Ectodermal cell (in vitro differentiated cells): Measurements from ENCODE around the gene AKR1E2.

Experiments used
- H3K27ac ChIP-seq: 2 replicates; pipeline ENCODE4 v1.7.0; 2013; ENCODE audit warnings: mild to moderate bottlenecking, low read depth, low read length; ENCODE audit not compliant: insufficient read depth, poor library complexity, severe bottlenecking
- H3K27me3 ChIP-seq: 2 replicates; pipeline ENCODE4 v1.7.0; 2013; ENCODE audit warnings: mild to moderate bottlenecking, low read length; ENCODE audit not compliant: insufficient read depth, control insufficient read depth, poor library complexity, severe bottlenecking
- H3K36me3 ChIP-seq: one replicate; pipeline ENCODE4 v1.7.0; 2013; ENCODE audit warnings: low read length; ENCODE audit not compliant: control insufficient read depth, insufficient read depth
- H3K4me1 ChIP-seq: one replicate; pipeline ENCODE4 v1.7.0; 2013; ENCODE audit warnings: low read length; ENCODE audit not compliant: control insufficient read depth, insufficient read depth
- H3K4me3 ChIP-seq: 2 replicates; pipeline ENCODE4 v1.7.0; 2013; ENCODE audit warnings: low read depth, low read length, control low read depth; ENCODE audit not compliant: insufficient read depth
- H3K9me3 ChIP-seq: 2 replicates; pipeline ENCODE4 v1.7.0; 2013; ENCODE audit warnings: mild to moderate bottlenecking, low read length, moderate library complexity; ENCODE audit not compliant: control insufficient read depth
- WGBS, 2 experiments: methylation state at CpG; one replicate each; pipeline ENCODE4 v1.1.7; 2013; ENCODE audit warnings: missing lambda C conversion rate in 2 of 2; 5-methylcytosine and 5-hydroxymethylcytosine counted together

Gene AKR1E2

DNA sequence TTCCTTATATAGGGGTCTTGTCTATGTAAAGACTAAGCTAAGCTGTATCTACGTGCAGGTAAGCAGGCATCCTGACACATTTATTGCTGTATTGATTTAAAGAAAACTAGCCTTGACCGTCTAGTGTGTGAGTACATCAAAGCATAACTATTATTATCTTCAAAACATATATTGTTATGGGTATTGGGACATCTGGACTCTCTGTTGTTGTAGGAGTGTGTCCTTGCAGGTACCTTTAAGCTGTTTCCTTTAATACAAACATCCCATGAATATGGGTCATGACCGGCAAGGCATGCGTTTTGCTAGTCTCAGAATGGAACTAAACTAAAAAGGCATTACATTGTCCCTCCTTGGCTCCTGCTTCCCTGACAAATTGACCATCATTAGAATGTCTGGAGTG, 35.1 kb upstream of the AKR1E2 start:
- Histone ChIP-seq H3K4me1 (no peaks in the 10 kb centered on the region), H3K27me3 (no peaks in the 10 kb centered on the region), H3K9me3 (no peaks in the 10 kb centered on the region), H3K4me3 (no peak overlapping the region), H3K27ac (no peak overlapping the region), H3K36me3 (no peaks in the 10 kb centered on the region)
- 96 to 100% methylated on average over 3 of the region's 4 CpGs for WGBS, 2 experiments

DNA sequence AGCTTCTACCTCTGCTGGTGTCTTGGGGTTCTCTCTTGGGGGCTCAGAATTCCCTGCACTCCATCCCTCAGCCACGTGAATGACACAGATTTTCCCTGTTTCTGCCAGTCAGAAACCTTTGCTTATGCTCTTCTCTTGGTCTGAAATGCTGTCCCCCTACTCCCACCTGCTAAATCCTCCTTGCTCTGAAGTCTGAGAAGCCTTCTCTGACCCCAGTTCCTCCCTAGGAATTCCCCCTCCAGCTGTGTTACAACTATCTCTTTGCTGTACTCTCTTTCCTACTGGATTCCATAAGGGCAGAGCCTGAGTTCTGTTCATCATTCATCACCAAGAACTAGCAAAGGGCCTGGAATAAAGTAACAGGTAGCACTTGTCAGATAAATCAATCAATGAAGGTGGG, 33.6 kb upstream of the AKR1E2 start:
- no peaks in the 10 kb centered on the region for H3K4me1 ChIP-seq
- H3K27ac ChIP-seq: no peak overlapping the region
- H3K36me3 ChIP-seq: no peaks in the 10 kb centered on the region
- no peaks in the 10 kb centered on the region for H3K27me3 ChIP-seq
- H3K4me3 ChIP-seq: no peak overlapping the region
- WGBS, 2 experiments: 47 to 63% methylated on average over 1 of the region's 1 CpG
- no peaks in the 10 kb centered on the region for H3K9me3 ChIP-seq

DNA sequence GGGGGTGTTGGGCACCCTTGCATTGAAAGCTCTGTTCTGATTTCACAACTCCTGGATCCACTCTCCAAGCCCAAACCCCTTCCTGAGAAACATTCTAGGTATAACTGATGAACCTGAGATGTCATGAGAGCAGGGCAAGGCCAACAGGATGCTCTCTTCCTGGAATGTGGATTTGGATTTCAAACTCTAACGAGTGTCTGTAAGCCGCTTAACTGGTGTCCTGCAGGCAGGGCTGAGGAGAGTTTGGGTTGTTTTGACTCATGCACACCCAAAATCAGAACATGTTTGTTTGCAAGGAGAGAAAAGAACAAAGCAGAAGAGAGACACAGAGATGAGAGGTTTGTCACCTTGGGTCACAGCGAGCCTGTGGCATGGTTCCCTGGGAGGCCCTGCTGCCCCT, 24.6 kb upstream of the AKR1E2 start:
- WGBS, 2 experiments: 72 to 78% methylated on average over 3 of the region's 3 CpGs
- Histone ChIP-seq H3K4me3 (no peak overlapping the region), H3K4me1 (peaks cover 3% of the 10 kb centered on the region), H3K36me3 (no peaks in the 10 kb centered on the region), H3K27ac (no peak overlapping the region), H3K9me3 (no peaks in the 10 kb centered on the region), H3K27me3 (no peaks in the 10 kb centered on the region)

DNA sequence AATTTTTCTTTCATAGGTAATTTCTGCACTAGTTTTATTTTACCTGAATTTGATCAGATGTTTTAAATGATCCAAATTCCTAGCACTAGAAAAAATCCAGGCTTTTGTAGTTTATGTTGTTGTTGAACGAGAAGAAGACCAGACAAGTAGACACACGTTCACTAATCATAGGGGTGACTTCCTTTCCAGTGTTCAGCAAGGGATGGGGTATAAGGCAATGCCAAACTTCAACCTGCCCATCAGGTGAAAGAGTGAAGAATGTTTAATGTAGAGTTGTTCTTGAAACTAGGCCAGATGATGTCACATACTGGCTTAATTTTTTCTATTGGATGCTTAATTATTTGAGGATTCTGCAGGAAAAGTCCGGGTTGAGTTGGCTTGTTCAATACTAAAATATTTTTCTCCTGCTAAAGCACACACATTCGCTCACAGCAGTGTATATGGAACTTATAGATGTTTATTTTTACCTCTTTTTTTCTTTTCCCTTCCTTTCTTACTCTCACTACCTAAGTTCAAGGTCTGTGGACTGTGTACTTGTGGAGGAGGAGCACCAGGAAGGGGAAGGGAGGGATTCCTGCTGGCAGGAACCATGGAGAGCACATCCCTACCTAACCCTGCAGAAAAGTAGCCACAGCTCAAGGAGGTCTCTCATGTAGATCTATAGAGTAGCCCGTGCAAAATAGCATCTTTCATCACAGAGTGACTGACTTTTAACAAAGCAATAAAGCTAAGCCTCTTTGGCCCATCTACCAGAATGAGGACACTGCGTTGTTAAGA, 23.1 kb upstream of the AKR1E2 start:
- H3K36me3 ChIP-seq: no peaks in the 10 kb centered on the region
- H3K27ac ChIP-seq: no peak overlapping the region
- H3K27me3 ChIP-seq: no peaks in the 10 kb centered on the region
- 90 to 93% methylated on average over 5 to 6 of the region's 6 CpGs for WGBS, 2 experiments
- H3K9me3 ChIP-seq: no peaks in the 10 kb centered on the region
- H3K4me1 ChIP-seq: peaks cover 3% of the 10 kb centered on the region
- H3K4me3 ChIP-seq: no peak overlapping the region

DNA sequence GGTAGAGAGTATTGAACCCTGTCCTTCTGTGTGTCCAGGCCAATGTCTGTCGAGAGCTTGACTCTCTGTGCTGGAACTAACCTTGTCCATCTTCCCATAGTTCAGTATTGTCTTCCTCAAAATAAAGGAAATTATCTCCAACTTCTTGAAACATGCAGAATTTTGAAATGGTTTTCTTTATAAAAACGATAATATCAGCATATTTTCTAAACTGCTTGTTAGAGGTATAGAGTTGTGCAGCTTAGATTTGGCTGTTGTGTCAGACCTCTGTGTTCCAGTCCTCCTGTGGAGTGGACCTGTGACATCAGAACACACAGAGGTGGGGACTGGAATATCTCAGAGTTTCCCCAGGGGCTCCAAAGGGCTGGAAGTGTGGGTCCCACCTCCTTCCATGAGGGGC, 22.2 kb upstream of the AKR1E2 start:
- H3K27ac ChIP-seq: no peak overlapping the region
- no peaks in the 10 kb centered on the region for H3K9me3 ChIP-seq
- peaks cover 3% of the 10 kb centered on the region for H3K4me1 ChIP-seq
- 94 to 100% methylated on average over 2 of the region's 2 CpGs for WGBS, 2 experiments
- H3K27me3 ChIP-seq: no peaks in the 10 kb centered on the region
- H3K4me3 ChIP-seq: no peak overlapping the region
- no peaks in the 10 kb centered on the region for H3K36me3 ChIP-seq

DNA sequence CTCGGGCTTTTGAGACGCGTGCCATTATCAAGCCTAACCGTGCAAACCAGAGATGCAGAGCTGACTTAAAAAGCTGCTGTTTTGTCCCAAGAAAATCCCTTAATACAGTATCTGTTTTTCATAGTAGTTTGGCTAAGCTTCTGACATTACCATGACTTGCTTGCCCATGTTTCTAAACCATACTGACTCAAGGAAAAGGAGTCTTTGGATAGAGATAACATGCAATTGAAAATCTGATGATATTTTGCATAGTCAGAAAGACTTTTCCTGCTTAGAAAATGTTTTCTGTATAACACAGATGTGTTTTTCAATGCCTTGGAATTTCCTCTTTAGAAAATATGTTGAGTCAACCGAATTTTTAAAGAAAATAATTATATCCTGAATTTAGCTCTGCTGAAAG, 21.5 kb upstream of the AKR1E2 start:
- WGBS, 2 experiments: 91 to 98% methylated on average over 5 of the region's 5 CpGs

DNA sequence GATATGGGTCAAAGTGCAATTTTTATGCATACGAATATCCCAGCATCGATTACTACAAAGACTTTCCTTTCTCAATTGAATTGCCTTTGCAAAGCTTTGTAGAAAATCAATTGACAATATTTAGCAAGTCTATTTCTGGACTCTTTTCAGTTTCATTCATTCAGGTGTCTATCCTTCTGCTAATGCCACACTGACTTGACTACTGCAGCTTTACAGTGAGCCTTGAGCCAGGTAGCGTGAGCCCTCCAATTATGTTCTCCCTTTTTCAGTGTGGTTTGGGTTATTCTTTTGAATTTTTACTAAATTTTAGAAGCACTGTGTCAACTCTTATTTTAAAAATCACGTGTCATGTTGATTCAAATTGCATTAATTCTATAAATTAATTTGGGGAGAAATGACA, 19.5 kb upstream of the AKR1E2 start:
- WGBS, 2 experiments: 65 to 86% methylated on average over 2 to 4 of the region's 4 CpGs
- Histone ChIP-seq H3K4me1 (peaks cover under 1% of the 10 kb centered on the region), H3K27me3 (no peaks in the 10 kb centered on the region)

More for the DNA sequence above, 21.5 kb upstream of the AKR1E2 start:
- no peaks in the 10 kb centered on the region for H3K9me3 ChIP-seq
- peaks cover 3% of the 10 kb centered on the region for H3K4me1 ChIP-seq
- H3K27ac ChIP-seq: no peak overlapping the region
- H3K27me3 ChIP-seq: no peaks in the 10 kb centered on the region
- no peak overlapping the region for H3K4me3 ChIP-seq
- no peaks in the 10 kb centered on the region for H3K36me3 ChIP-seq

DNA sequence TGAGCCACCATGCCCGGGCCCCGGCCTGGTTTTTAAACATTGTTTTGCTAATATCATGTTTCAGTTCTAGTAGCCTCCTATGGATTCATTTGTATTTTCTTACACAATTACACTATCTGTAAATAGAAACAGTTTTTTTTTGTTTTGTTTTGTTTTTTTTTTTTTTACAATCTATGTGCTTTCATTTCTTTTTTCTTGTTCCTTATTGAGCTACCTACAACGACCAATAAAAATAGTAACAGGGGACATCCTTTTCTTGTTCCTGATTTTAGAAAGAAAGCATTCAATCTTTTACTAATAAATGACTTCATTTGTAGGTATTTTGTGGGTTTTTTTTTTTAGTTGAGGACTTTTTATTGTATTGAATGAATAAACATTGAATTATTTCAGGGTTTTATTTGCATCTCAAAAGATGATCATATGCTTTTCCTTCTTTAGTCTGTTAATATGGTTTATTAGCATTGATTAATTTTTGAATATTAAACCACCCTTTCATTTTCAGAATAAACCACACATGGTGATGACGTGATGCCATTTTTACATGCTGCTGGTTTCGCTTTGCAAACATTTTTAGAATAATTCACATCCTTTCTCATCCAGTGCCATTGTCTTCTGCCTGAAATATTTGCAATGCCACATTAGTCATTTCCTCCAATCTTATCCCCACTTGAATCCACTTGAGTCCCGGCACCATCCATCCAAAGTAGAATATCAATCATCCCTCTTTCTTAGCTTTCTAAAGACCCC, 18.1 kb upstream of the AKR1E2 start:
- WGBS, 2 experiments: 89 to 95% methylated on average over 5 to 6 of the region's 6 CpGs
- Histone ChIP-seq H3K36me3 (no peaks in the 10 kb centered on the region), H3K27ac (no peak overlapping the region), H3K4me1 (no peaks in the 10 kb centered on the region), H3K27me3 (no peaks in the 10 kb centered on the region), H3K9me3 (no peaks in the 10 kb centered on the region), H3K4me3 (no peak overlapping the region)

More for the DNA sequence above, 19.5 kb upstream of the AKR1E2 start:
- Histone ChIP-seq H3K36me3 (no peaks in the 10 kb centered on the region), H3K4me3 (no peak overlapping the region), H3K27ac (no peak overlapping the region), H3K9me3 (no peaks in the 10 kb centered on the region)

DNA sequence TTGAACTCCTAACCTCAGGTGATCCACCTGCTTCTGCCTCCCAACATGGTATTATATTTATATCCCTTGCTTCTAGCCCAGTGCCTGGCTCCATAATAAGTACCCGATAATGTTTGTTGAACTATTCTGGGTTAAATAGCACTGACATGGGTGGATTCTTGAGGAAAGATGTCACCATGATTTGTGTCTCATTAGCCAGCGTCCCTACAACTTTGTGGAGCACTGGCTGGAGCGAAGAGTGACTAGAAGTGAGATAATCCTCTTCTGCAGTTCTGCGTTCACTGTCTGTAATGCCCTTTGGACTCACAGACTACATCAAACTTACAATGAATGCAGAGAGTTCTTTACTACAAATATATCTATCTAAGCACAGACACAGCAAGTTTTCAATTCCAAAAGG, 16.9 kb upstream of the AKR1E2 start:
- no peaks in the 10 kb centered on the region for H3K9me3 ChIP-seq
- no peak overlapping the region for H3K4me3 ChIP-seq
- no peaks in the 10 kb centered on the region for H3K27me3 ChIP-seq
- WGBS, 2 experiments: 94 to 99% methylated on average over 4 of the region's 4 CpGs
- no peak overlapping the region for H3K27ac ChIP-seq
- no peaks in the 10 kb centered on the region for H3K4me1 ChIP-seq
- H3K36me3 ChIP-seq: no peaks in the 10 kb centered on the region

DNA sequence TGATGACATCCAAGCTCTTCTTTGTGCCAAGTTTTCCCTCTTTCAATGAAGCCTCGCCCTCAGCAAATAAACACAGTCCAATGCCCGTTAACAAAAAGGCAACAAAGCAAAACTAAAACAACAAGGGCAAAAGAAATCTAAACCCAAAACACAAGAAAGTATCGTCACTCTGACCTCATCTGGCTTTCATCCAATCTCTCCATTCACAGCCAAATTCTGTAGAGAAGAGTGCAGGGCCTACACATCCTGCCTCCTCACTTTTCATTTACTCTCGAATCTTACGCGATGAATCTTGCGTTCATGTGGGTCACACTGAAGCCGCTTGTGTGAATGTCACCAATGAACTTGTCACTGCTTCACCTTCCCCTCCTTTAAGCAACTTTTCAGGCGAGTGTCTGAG, 15.9 kb upstream of the AKR1E2 start:
- H3K27me3 ChIP-seq: no peaks in the 10 kb centered on the region
- no peaks in the 10 kb centered on the region for H3K9me3 ChIP-seq
- no peaks in the 10 kb centered on the region for H3K4me1 ChIP-seq
- no peak overlapping the region for H3K4me3 ChIP-seq
- no peaks in the 10 kb centered on the region for H3K36me3 ChIP-seq
- WGBS, 2 experiments: 85% methylated on average over 9 of the region's 9 CpGs
- H3K27ac ChIP-seq: no peak overlapping the region
